Activated CD4-positive, alpha-beta T cell treated with anti-CD3 and anti-CD28 coated beads, Interleukin-2, amount 10 ng/mL, durations not matched to agents 7 days and 5 days (primary cell): Measurements from ENCODE around the gene DRD3. TPM values are rescaled to one million over a fixed set of nuclear protein-coding genes. Genes with fewer than 3 reads are reported as not detected.

Experiments used
- CTCF ChIA-PET: fragments of 350-600 bp; sonication (Branson Sonifier 250); formaldehyde crosslinking; loops from one replicate; lab custom pipeline; 2021; ENCODE audit warnings: antibody characterized with exemption; lab: Charles Lee
- POLR2A ChIA-PET: fragments of 350-600 bp; sonication (Branson Sonifier 250); formaldehyde crosslinking; loops from one replicate; lab custom pipeline; 2021; ENCODE audit warnings: antibody characterized with exemption; lab: Charles Lee
- DNase-seq: peaks from one replicate; pipeline ENCODE4 v3.0.0-alpha.2; 2020
- H3K27ac Mint-ChIP-seq: one replicate; pipeline ENCODE4 v1.8.0; 2021; ENCODE audit warnings: mild to moderate bottlenecking, moderate library complexity, mixed read lengths
- H3K27me3 Mint-ChIP-seq: one replicate; pipeline ENCODE4 v1.8.0; 2021; ENCODE audit warnings: mixed read lengths
- H3K36me3 Mint-ChIP-seq: one replicate; pipeline ENCODE4 v1.8.0; 2021; ENCODE audit warnings: low read depth, mixed read lengths
- H3K4me1 Mint-ChIP-seq: one replicate; pipeline ENCODE4 v1.8.0; 2021; ENCODE audit warnings: mixed read lengths
- H3K4me3 Mint-ChIP-seq: one replicate; pipeline ENCODE4 v1.8.0; 2021; ENCODE audit warnings: mild to moderate bottlenecking, moderate library complexity, mixed read lengths
- H3K9me3 Mint-ChIP-seq: one replicate; pipeline ENCODE4 v1.8.0; 2021; ENCODE audit warnings: mixed read lengths
- total RNA-seq, 2 experiments: library from RNA; stranded (reverse); gene quantifications; one replicate each; pipeline ENCODE4 v1.2.3, GENCODE V29; 2021

Gene DRD3
- total RNA-seq, 2 experiments from 2014 or later: not detected

DNA sequence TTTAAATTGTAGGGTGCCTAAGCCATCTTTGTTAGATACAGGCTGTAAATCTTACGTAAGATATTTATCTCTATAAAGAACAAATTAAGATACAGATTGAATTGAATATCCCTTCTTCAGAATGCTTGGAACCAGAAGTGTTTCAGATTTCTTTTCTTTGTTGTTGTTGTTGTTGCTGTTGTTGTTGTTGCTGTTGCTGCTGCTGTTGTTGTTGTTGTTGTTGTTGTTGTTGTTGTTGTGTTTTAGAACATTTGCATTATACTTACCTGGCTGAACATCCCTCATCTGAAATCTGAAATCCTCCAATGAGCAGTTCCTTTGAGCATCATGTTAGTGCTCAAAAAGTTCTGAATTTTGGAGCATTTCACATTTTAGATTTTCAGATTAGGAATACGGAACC is 95.7 kb downstream of the DRD3 start:
- Mint-ChIP-seq H3K9me3 (no peaks in the 10 kb centered on the region), H3K36me3 (peaks cover 72% of the 10 kb centered on the region), H3K27ac (no peak overlapping the region), H3K4me3 (no peak overlapping the region), H3K27me3 (no peaks in the 10 kb centered on the region), H3K4me1 (no peaks in the 10 kb centered on the region)
- ChIA-PET CTCF (no interaction called here), POLR2A (no interaction called here)
- no peak for DNase-seq

GRCh38 chr3:114081037-114081436 is 97.8 kb downstream of the DRD3 start:
- ChIA-PET CTCF (no interaction called here), POLR2A (no interaction called here)
- no peak overlapping the region for H3K4me3 Mint-ChIP-seq
- H3K4me1 Mint-ChIP-seq: no peaks in the 10 kb centered on the region
- no peaks in the 10 kb centered on the region for H3K27me3 Mint-ChIP-seq
- H3K27ac Mint-ChIP-seq: no peak overlapping the region
- no peaks in the 10 kb centered on the region for H3K9me3 Mint-ChIP-seq
- no peak for DNase-seq
- H3K36me3 Mint-ChIP-seq: peaks cover 74% of the 10 kb centered on the region

GRCh38 chr3:114080201-114080600 is 98.7 kb downstream of the DRD3 start:
- no peak overlapping the region for H3K27ac Mint-ChIP-seq
- CTCF ChIA-PET: no interaction called here
- no peak for DNase-seq
- POLR2A ChIA-PET: no interaction called here
- H3K4me3 Mint-ChIP-seq: no peak overlapping the region
- H3K4me1 Mint-ChIP-seq: no peaks in the 10 kb centered on the region
- no peaks in the 10 kb centered on the region for H3K9me3 Mint-ChIP-seq
- no peaks in the 10 kb centered on the region for H3K27me3 Mint-ChIP-seq
- peaks cover 67% of the 10 kb centered on the region for H3K36me3 Mint-ChIP-seq

DNA sequence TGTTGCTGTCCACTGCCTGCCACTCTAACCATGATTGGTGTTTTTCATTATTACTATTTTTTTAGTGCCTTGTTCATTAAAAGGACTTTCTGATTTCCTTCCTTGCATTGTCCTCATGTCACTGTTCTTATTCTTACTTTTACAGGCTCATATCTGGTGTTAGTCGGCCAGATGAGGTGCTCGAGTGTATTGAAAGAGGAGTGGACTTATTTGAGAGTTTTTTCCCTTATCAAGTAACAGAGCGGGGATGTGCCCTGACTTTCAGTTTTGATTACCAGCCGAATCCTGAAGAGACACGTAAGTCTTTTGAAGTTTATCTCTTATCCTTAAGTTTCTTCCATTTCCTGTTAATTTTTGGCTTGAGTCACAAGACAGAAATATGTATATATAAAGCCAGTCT is 99.1 kb downstream of the DRD3 start:
- Mint-ChIP-seq H3K9me3 (no peaks in the 10 kb centered on the region), H3K4me1 (no peaks in the 10 kb centered on the region), H3K27ac (no peak overlapping the region), H3K4me3 (no peak overlapping the region), H3K36me3 (peaks cover 69% of the 10 kb centered on the region), H3K27me3 (no peaks in the 10 kb centered on the region)
- POLR2A ChIA-PET: no interaction called here
- CTCF ChIA-PET: no interaction called here
- DNase-seq: no peak

GRCh38 chr3:114078126-114078525 is 100.7 kb downstream of the DRD3 start:
- Mint-ChIP-seq H3K36me3 (peaks cover 68% of the 10 kb centered on the region), H3K27ac (no peak overlapping the region), H3K27me3 (no peaks in the 10 kb centered on the region), H3K4me3 (no peak overlapping the region), H3K4me1 (no peaks in the 10 kb centered on the region), H3K9me3 (no peaks in the 10 kb centered on the region)
- DNase-seq: no peak
- ChIA-PET POLR2A (no interaction called here), CTCF (interaction anchor here (0.8 kb wide), 1 partner anchor 18 kb away, joined by 3 read pairs; no protein-coding TSS in a partner anchor)

Other genes with a start within 250 kb of the DRD3 start
- 1 to 10 TPM; 2.8 to 3.3 TPM for gene ZDHHC23, start 231.0 kb downstream of the DRD3 start, total RNA-seq
- gene CCDC191, start 122.5 kb downstream of the DRD3 start, total RNA-seq: 1 to 10 TPM; 2.9 to 3.2 TPM
- 10 to 100 TPM; 28.7 to 38.3 TPM for gene QTRT2, start 122.3 kb downstream of the DRD3 start, total RNA-seq
- gene ZNF80, start 58.5 kb upstream of the DRD3 start, total RNA-seq: under 1 TPM; 0.10 TPM
- 1 to 10 TPM; 5.7 to 7.0 TPM for gene TIGIT, start 115.0 kb upstream of the DRD3 start, total RNA-seq